NB4 (cell line): Measurements from ENCODE around the gene RRAD.
"Not testable (repeated sequence)": the region's sequence is repeated elsewhere in the genome, so short reads cannot be mapped to it uniquely, and the experiment has no call there.

Source experiments
- DNase-seq: peaks from one replicate; pipeline ENCODE4 v3.0.0; 2010; ENCODE audit warnings: low read depth
- H3K4me3 ChIP-seq: one replicate; pipeline ENCODE4 v1.5.1; 2011; ENCODE audit warnings: mild to moderate bottlenecking, low read depth, low read length, moderate library complexity
- CTCF ChIP-seq: IDR thresholded peaks from one replicate; pipeline ENCODE4 v1.5.1; 2012; ENCODE audit warnings: low read depth, low read length
- MYC ChIP-seq: IDR thresholded peaks from 2 replicates; pipeline ENCODE4 v1.6.1; 2011; ENCODE audit warnings: low read depth, low read length
- POLR2A ChIP-seq: IDR thresholded peaks from 2 replicates; pipeline ENCODE4 v1.6.1; 2011; ENCODE audit warnings: mild to moderate bottlenecking; ENCODE audit not compliant: insufficient read length; ENCODE audit errors: extremely low read depth
- TF ChIP-seq, protein P1 (sequence below): IDR thresholded peaks from 2 replicates; pipeline ENCODE4 v1.6.1; 2011; ENCODE audit warnings: low read depth, low read length

Gene RRAD

DNA sequence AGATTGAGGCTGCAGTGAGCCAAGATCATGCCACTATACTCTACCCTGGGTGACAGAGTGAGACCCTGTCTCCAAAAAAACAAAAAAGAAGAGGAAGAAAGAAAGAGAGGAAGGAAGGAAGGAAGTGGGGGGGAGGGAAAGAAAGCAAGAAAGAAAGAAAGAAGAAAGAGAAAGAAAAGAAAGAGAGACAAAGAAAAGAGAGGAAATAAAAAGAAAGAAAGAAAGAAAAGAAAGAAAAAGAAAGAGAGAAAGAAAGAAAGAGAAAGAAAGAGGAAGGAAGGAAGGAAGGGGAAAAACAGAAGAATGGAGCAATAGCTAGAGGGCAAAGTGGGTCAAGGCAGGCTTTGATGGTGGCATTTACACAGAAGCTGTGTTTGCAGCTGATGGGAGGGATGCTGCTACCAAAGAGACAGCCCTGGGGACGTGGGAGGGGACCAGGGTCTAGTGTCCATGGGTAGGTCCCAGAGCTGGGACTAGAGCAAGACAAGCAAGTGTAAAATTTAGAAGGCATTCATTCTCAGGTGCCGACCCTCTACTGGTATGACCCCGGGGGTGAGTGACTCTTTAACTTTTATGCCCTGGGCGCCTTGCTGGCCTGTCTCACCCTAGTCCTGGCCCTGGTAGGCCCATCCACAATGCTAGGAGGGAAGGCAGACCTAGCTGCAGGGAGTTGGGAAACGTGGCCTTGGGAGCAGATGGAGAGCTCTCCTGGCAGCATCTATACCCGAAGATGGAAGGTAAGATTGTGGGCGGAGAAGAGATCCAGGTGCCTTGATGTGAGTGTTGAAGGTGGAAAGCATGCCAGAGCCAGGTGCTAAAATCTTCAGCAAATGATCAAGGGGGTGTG, 33.7 kb upstream of the RRAD start:
- H3K4me3 ChIP-seq = no peak overlapping the region
- TF ChIP-seq, protein P1, sequence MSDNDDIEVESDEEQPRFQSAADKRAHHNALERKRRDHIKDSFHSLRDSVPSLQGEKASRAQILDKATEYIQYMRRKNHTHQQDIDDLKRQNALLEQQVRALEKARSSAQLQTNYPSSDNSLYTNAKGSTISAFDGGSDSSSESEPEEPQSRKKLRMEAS = no peak
- TF ChIP-seq CTCF = no peak
- no peak for TF ChIP-seq POLR2A
- no peak for TF ChIP-seq MYC
- no peak for DNase-seq

- not testable (repeated sequence) for H3K4me3 ChIP-seq, DNase-seq
Observed at GRCh38 chr16:66956154-66956457, 30.8 kb upstream of the RRAD start.

- DNase-seq, H3K4me3 ChIP-seq: not testable (repeated sequence)
Observed at GRCh38 chr16:66955363-66956153, 30.2 kb upstream of the RRAD start.

DNA sequence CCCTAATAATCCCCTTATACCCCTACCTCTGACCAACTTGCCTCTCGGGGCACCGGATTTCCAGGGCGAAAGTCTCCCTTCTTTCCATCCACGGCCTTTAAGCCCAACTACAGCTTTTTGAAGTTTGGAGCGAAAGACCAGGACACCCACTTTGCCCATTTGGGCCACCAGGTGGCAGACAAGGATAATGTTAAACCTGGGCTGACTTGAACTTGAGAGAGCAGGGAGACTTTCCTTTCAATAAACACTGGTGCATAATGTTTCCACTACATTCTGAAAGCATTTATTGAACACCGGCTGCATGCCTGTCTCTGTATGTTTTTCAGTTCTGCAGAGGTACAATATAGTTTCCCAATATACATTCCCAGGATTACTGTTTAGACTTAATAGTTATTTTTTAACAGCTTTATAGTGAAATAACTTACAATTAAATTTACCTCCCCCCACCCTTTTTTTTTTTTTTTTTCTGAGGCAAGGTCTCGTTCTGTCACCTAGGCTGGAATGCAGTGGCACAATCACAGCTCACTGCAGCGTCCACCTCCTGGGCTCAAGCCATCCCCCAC, 28.8 kb upstream of the RRAD start:
- no peak overlapping the region for H3K4me3 ChIP-seq
- TF ChIP-seq CTCF = peak; percentile 89
- TF ChIP-seq, protein P1 = no peak
- DNase-seq = peak; percentile 79

DNA sequence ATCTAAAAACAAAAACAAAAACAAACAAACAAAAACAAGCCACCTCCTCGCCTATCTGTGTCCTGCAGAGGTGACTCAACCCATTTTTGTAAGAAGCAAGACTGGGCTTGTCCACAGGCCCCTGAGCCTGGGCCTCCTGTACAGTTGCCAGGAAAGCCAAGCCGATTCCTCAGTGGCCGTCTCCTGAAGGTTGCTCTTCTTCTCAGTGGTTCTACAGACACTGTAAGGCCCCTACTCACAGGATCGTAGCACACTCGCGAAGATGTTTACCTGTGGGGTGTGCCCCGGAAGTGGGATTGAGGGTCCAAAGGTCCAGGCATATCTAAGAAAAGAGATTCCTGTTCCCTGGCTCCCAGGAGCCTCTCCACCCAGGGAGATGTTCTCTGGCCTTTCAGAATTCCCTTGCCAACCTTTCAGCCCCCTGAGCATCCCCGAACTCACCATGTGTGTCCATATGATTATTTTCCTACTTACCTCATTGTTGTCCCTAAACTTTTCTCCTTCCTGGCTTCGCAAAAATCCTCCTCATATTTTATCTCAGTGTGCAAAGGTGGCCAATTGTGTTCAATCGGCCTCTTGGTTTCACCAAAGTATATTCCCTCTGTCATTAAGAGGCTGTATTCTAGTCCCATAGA, 28.2 kb upstream of the RRAD start:
- H3K4me3 ChIP-seq = no peak overlapping the region
- TF ChIP-seq CTCF (no peak), MYC (no peak), POLR2A (no peak)
- TF ChIP-seq, protein P1 = no peak
- DNase-seq = no peak

GRCh38 chr16:66952430-66953110, 27.2 kb upstream of the RRAD start:
- no peak overlapping the region for H3K4me3 ChIP-seq
- TF ChIP-seq, protein P1 = no peak
- TF ChIP-seq POLR2A (no peak), CTCF (no peak), MYC (no peak)
- no peak for DNase-seq
